ENCODE data around the gene NTSR1.

Gene NTSR1

GRCh38 chr20:62801284-62802010 lies 92.8 kb downstream of the NTSR1 start:
- no peaks in the 10 kb centered on the region for H3K27me3 ChIP-seq (replicated peaks)
- H3K27ac ChIP-seq = no peak overlapping the region
- DNase-seq = no peak
- TF ChIP-seq CTCF (IDR thresholded peaks at IDR 0.05; ENCODE audit: low read depth, low read length, missing control alignments) = no peak
- H3K4me3 ChIP-seq (ENCODE audit: low read depth, low read length) = no peak overlapping the region
- in situ Hi-C loops (cut with HindIII; ENCODE audit: low pct_ligation_motif_present, low sequenced_read_pairs) = no loop called here
- H3K36me3 ChIP-seq (replicated peaks) = peaks cover 18% of the 10 kb centered on the region

GRCh38 chr20:62802026-62802712 lies 93.5 kb downstream of the NTSR1 start:
- no peaks in the 10 kb centered on the region for H3K27me3 ChIP-seq (replicated peaks)
- no peak for DNase-seq
- H3K4me3 ChIP-seq (ENCODE audit: low read depth, low read length) = no peak overlapping the region
- no peak overlapping the region for H3K27ac ChIP-seq
- TF ChIP-seq CTCF (IDR thresholded peaks at IDR 0.05; ENCODE audit: low read depth, low read length, missing control alignments) = no peak
- peaks cover 18% of the 10 kb centered on the region for H3K36me3 ChIP-seq (replicated peaks)
- in situ Hi-C loops (cut with HindIII; ENCODE audit: low pct_ligation_motif_present, low sequenced_read_pairs) = no loop called here

GRCh38 chr20:62804021-62804626 lies 95.5 kb downstream of the NTSR1 start:
- peak overlapping the region; percentile 80 for H3K4me3 ChIP-seq (ENCODE audit: low read depth, low read length)
- in situ Hi-C loops (cut with HindIII; ENCODE audit: low pct_ligation_motif_present, low sequenced_read_pairs) = no loop called here
- H3K27ac ChIP-seq = no peak overlapping the region
- H3K27me3 ChIP-seq (replicated peaks) = no peaks in the 10 kb centered on the region
- H3K36me3 ChIP-seq (replicated peaks) = peaks cover 12% of the 10 kb centered on the region
- no peak for DNase-seq
- peak; percentile 3 for TF ChIP-seq CTCF (IDR thresholded peaks at IDR 0.05; ENCODE audit: low read depth, low read length, missing control alignments)

GRCh38 chr20:62804627-62805154 lies 96.1 kb downstream of the NTSR1 start, which contains the start of gene OGFR:
Gene OGFR (plus strand): TSS chr20:62804835. CDS start chr20:62804860, 25 bp downstream.
- H3K36me3 ChIP-seq (replicated peaks) = peaks cover 12% of the 10 kb centered on the region
- no peak for TF ChIP-seq CTCF (IDR thresholded peaks at IDR 0.05; ENCODE audit: low read depth, low read length, missing control alignments)
- in situ Hi-C loops (cut with HindIII; ENCODE audit: low pct_ligation_motif_present, low sequenced_read_pairs) = no loop called here

GRCh38 chr20:62805155-62805710 lies 96.6 kb downstream of the NTSR1 start:
- peak; percentile 38 for TF ChIP-seq CTCF (IDR thresholded peaks at IDR 0.05; ENCODE audit: low read depth, low read length, missing control alignments)

More at GRCh38 chr20:62804627-62805154, 96.1 kb downstream of the NTSR1 start, which contains the start of gene OGFR:
- no peaks in the 10 kb centered on the region for H3K27me3 ChIP-seq (replicated peaks)
- peak within 1 kb of the TSS; percentile 28 for H3K27ac ChIP-seq
- peak within 1 kb of the TSS; percentile 80 for H3K4me3 ChIP-seq (ENCODE audit: low read depth, low read length)
- no peak for DNase-seq

More at GRCh38 chr20:62805155-62805710, 96.6 kb downstream of the NTSR1 start:
- no peaks in the 10 kb centered on the region for H3K27me3 ChIP-seq (replicated peaks)
- H3K27ac ChIP-seq = peak overlapping the region; percentile 28
- H3K36me3 ChIP-seq (replicated peaks) = peaks cover 17% of the 10 kb centered on the region
- in situ Hi-C loops (cut with HindIII; ENCODE audit: low pct_ligation_motif_present, low sequenced_read_pairs) = no loop called here
- no peak for DNase-seq
- peak overlapping the region; percentile 80 for H3K4me3 ChIP-seq (ENCODE audit: low read depth, low read length)
